K562 (cell line): ENCODE results near the gene TMED6. TPM values are rescaled to one million over a fixed set of nuclear protein-coding genes. Genes with fewer than 3 reads are reported as not detected.
A peak's percentile ranks its signal among the peaks of the same experiment; 100 is the strongest.

ENCODE experiments used
- ATAC-seq: fragments of 200-7000 bp; cut with Tn5 transposase; 3 replicates; pipeline ENCODE4 v1.9.1; 2020; ENCODE audit warnings: moderate library complexity
- BruUV-seq: library from RNA; stranded (reverse); fragments of 400-500 nt; replicated peaks from 2 replicates; lab custom pipeline; 2021; lab: Mats Ljungman, UMichigan
- CTCF ChIA-PET: fragments of 300-600 bp; formaldehyde crosslinking; extraction: SDS; loops from one replicate; lab custom pipeline; 2021; ENCODE audit warnings: low intra/inter-chr PET ratio; lab: Yijun Ruan, JAX
- POLR2A ChIA-PET: fragments of 300-600, 350-650 bp; sonication (Branson Sonifier 250); formaldehyde crosslinking; extraction: SDS; loops from one replicate; lab custom pipeline; 2021; ENCODE audit warnings: antibody characterized with exemption, inconsistent platforms; lab: Yijun Ruan, JAX
- DNase-seq, 4 experiments: peaks; one replicate each; pipeline versions ENCODE4 v3.0.0 to v3.0.0-alpha.2; 2011 to 2018; ENCODE audit warnings: low spot score in 3 of 4, mixed read lengths in 3 of 4; ENCODE audit errors: extremely low read depth in 1 of 4
- FAIRE-seq: peaks from 2 replicates; lab custom pipeline; 2011; peaks lifted over from hg19 to GRCh38; lab: Jason Lieb, UNC
- H2AFZ ChIP-seq: 2 replicates; pipeline ENCODE4 v1.6.0; 2011; ENCODE audit warnings: low read depth, low read length, control low read depth, inconsistent platforms
- H3K27ac ChIP-seq: fragments of 200-600 bp; 3 replicates; pipeline ENCODE4 v1.8.0; 2011; ENCODE audit warnings: low read depth, mild to moderate bottlenecking, control low read depth, inconsistent platforms, low read length, moderate library complexity, mixed read lengths; ENCODE audit errors: extremely low read depth
- H3K27me3 ChIP-seq, 2 experiments: fragments of 300-600 bp in 1 of 2; 2 replicates in 1 of 2; 3 replicates in 1 of 2; pipeline versions ENCODE4 v1.6.0 to v1.8.0; 2011; ENCODE audit warnings: inconsistent platforms in 2 of 2, low read length in 2 of 2, mild to moderate bottlenecking in 1 of 2, mixed read lengths in 1 of 2, moderate library complexity in 1 of 2; ENCODE audit not compliant: control insufficient read depth in 2 of 2, insufficient read depth in 2 of 2
- H3K36me3 ChIP-seq: fragments of 300-600 bp; 3 replicates; pipeline ENCODE4 v1.8.0; 2011; ENCODE audit warnings: mild to moderate bottlenecking, low read length, inconsistent platforms; ENCODE audit not compliant: control insufficient read depth, insufficient read depth
- H3K4me1 ChIP-seq, 2 experiments: fragments of 200-600 bp in 1 of 2; replicated peaks in 1 of 2; 2 replicates in 1 of 2; 3 replicates in 1 of 2; pipeline versions ENCODE4 v1.5.1 to v1.8.0; 2011; ENCODE audit warnings: inconsistent platforms in 2 of 2, low read length in 2 of 2, mild to moderate bottlenecking in 1 of 2, mixed read lengths in 1 of 2, moderate library complexity in 1 of 2; ENCODE audit not compliant: control insufficient read depth in 2 of 2, insufficient read depth in 2 of 2
- H3K4me2 ChIP-seq: 2 replicates; pipeline ENCODE4 v1.6.1; 2011; ENCODE audit warnings: low read length, control low read depth, inconsistent platforms, mixed read lengths; ENCODE audit not compliant: insufficient read depth
- H3K4me3 ChIP-seq: fragments of 200-600 bp; sonication (generic), shearing (Covaris generic); 2 replicates; pipeline ENCODE4 v1.5.1; 2016; ENCODE audit warnings: control low read depth, inconsistent platforms
- H3K79me2 ChIP-seq: fragments of 200-600 bp; 3 replicates; pipeline ENCODE4 v1.8.0; 2011; ENCODE audit warnings: low read length, inconsistent platforms; ENCODE audit not compliant: control insufficient read depth, insufficient read depth
- H3K9ac ChIP-seq, 2 experiments: 2 replicates each; pipeline versions ENCODE4 v1.6.0 to v1.6.1; 2011; ENCODE audit warnings: low read depth in 2 of 2, low read length in 2 of 2, control low read depth in 1 of 2, inconsistent platforms in 1 of 2, mild to moderate bottlenecking in 1 of 2, mixed read lengths in 1 of 2; ENCODE audit not compliant: insufficient read depth in 1 of 2
- H3K9me1 ChIP-seq: one replicate; pipeline ENCODE4 v1.6.0; 2011; ENCODE audit warnings: inconsistent platforms, mild to moderate bottlenecking, low read length, moderate library complexity; ENCODE audit not compliant: control insufficient read depth, insufficient read depth
- H3K9me3 ChIP-seq: replicated peaks from 2 replicates; pipeline ENCODE4 v1.5.1; 2011; ENCODE audit warnings: low read depth, low read length, inconsistent platforms; ENCODE audit not compliant: control insufficient read depth, insufficient read depth
- H4K20me1 ChIP-seq: replicated peaks from 2 replicates; pipeline ENCODE4 v1.6.1; 2011; ENCODE audit warnings: low read length, inconsistent platforms, mixed read lengths; ENCODE audit not compliant: control insufficient read depth, insufficient read depth
- FOXM1 ChIP-seq, 2 experiments: fragments of 450-650 bp in 1 of 2; sonication (generic) in 1 of 2; formaldehyde crosslinking in 1 of 2; IDR thresholded peaks; 2 replicates each; pipeline versions ENCODE4 v1.6.1 to v1.9.0; 2017 to 2022; ENCODE audit warnings: low read depth in 2 of 2, mild to moderate bottlenecking in 2 of 2, missing genetic modification reagents in 1 of 2, moderate library complexity in 1 of 2
- HLTF ChIP-seq: fragments of 450-650 bp; IDR thresholded peaks from 2 replicates; pipeline ENCODE4 v1.6.1; 2016
- NFATC3 ChIP-seq: fragments of 450-650 bp; IDR thresholded peaks from 2 replicates; pipeline ENCODE4 v1.6.1; 2017; ENCODE audit warnings: mild to moderate bottlenecking
- POLR2G ChIP-seq: fragments of 200-400 bp; formaldehyde crosslinking; IDR thresholded peaks from 2 replicates; pipeline ENCODE4 v1.6.1; 2017; ENCODE audit warnings: low read depth, mild to moderate bottlenecking, antibody characterized with exemption, low read length, moderate library complexity
- SAP30 ChIP-seq: fragments of 200-600 bp; sonication (generic); IDR thresholded peaks from 2 replicates; pipeline ENCODE4 v1.6.1; 2012; ENCODE audit warnings: borderline replicate concordance, low read depth, mild to moderate bottlenecking, moderate library complexity, low read length, control low read depth, inconsistent platforms; ENCODE audit not compliant: insufficient read depth, poor library complexity, severe bottlenecking
- TRIM24 ChIP-seq, 2 experiments: fragments of 450-650 bp; IDR thresholded peaks; 2 replicates each; pipeline ENCODE4 v1.6.1; 2016
- WGBS: fragments of 100-300 bp; shearing (Covaris generic); methylation state at CpG from one replicate; pipeline ENCODE4 v1.1.6; 2016; ENCODE audit warnings: low coverage, mixed read lengths; ENCODE audit not compliant: insufficient coverage; ENCODE audit errors: missing lambda C conversion rate; 5-methylcytosine and 5-hydroxymethylcytosine counted together
- in situ Hi-C: fragments of 300-500 bp; cut with MboI; formaldehyde crosslinking; loops from 4 replicates; pipeline ENCODE4 v1.15.0; 2018; ENCODE audit warnings: inconsistent platforms, mixed read lengths
- intact Hi-C: fragments of 100-400 bp; cut with micrococcal nuclease; formaldehyde crosslinking; loops from 2 replicates; pipeline ENCODE4 v1.14.2; 2022
- polyA plus RNA-seq, 8 experiments: library from polyadenylated mRNA; depleted of rRNA in 4 of 8; stranded (reverse) in 5 of 8; unstranded in 3 of 8; fragments of >200 nt; fragmentation: Nextera tagmentation in 2 of 8; fragmentation: Illumina TruSeq in 1 of 8; extraction: Ambion mirVana in 2 of 8; extraction: Trizol in 1 of 8; gene quantifications; 2 replicates each; pipeline versions ENCODE4 v1.2.1 to v1.2.3, GENCODE V29; 2011 to 2014; ENCODE audit warnings: inconsistent platforms in 1 of 8, missing spikeins in 1 of 8
- total RNA-seq, 7 experiments: library from RNA; depleted of rRNA in 6 of 7; stranded (reverse); fragments of >200 nt in 6 of 7; fragmentation: Illumina TruSeq in 2 of 7; extraction: Trizol in 2 of 7; gene quantifications; 2 replicates each; pipeline versions ENCODE4 v1.2.1 to v1.2.3, GENCODE V29; 2011 to 2021; ENCODE audit warnings: low replicate concordance in 1 of 7
- TF ChIP-seq, protein P1 (sequence below): fragments of 450-650 bp; IDR thresholded peaks from 2 replicates; pipeline ENCODE4 v1.6.1; 2016
- TF ChIP-seq, protein P2 (sequence below): fragments of 450-650 bp; formaldehyde crosslinking; IDR thresholded peaks from 2 replicates; pipeline ENCODE4 v1.4.0; 2020; ENCODE audit warnings: mild to moderate bottlenecking, mixed read lengths

TMED6 gene
- total and polyA plus RNA-seq, 9 of the 15 experiments (the other 6 are each of a cell fraction or from before 2014, with no cell fraction given) = 0.14 to 0.45 (median 0.25) TPM; not detected in 2

DNA sequence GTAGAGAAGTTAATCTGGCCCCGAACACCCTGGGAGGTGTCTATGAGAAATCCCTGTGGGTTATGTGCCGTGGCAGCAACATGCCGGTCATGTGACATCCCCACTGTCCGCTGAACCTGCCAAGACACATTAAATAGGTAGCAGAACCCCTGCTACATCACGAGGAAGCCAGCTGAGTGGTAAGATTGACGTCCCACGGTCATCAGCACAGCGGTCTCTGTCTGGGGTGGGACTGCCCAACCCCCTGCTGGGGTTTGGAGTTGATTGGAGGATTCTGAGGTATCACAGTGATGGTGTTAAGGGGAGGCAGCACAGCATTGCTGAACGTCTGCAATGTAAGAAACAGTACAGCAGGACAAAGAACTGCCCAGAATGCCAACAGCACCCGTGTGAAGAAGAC lies 2.0 kb downstream of the TMED6 start:
- H3K79me2 ChIP-seq = no peaks in the 10 kb centered on the region
- no TSS peak for BruUV-seq
- no peaks in the 10 kb centered on the region; a peak in 1 of 5 replicates for H3K4me1 ChIP-seq
- DNase-seq (no peak), FAIRE-seq (no peak), ATAC-seq (no peak)
- H3K9me1 ChIP-seq = no peaks in the 10 kb centered on the region
- no peak overlapping the region for H3K4me2 ChIP-seq
- 61% methylated on average over 10 of the region's 10 CpGs for WGBS
- ChIA-PET POLR2A (no interaction called here), CTCF (no interaction called here)
- H2AFZ ChIP-seq = no peak overlapping the region
- H3K36me3 ChIP-seq = peaks cover 7% of the 10 kb centered on the region; the same call in 1 of the 3 replicates
- no peaks in the 10 kb centered on the region for H3K9me3 ChIP-seq
- TF ChIP-seq NFATC3 (no peak), FOXM1 (IDR thresholded peaks at IDR 0.05; ENCODE audit: low read depth) (no peak), FOXM1 (CRISPR knock-in tag; IDR thresholded peaks at IDR 0.05; ENCODE audit: low read depth) (no peak), POLR2G (no peak), HLTF (no peak), SAP30 (no peak), TRIM24 (IDR thresholded peaks at IDR 0.05) (no peak)
- TF ChIP-seq, protein P1, sequence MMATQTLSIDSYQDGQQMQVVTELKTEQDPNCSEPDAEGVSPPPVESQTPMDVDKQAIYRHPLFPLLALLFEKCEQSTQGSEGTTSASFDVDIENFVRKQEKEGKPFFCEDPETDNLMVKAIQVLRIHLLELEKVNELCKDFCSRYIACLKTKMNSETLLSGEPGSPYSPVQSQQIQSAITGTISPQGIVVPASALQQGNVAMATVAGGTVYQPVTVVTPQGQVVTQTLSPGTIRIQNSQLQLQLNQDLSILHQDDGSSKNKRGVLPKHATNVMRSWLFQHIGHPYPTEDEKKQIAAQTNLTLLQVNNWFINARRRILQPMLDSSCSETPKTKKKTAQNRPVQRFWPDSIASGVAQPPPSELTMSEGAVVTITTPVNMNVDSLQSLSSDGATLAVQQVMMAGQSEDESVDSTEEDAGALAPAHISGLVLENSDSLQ = no peak
- TF ChIP-seq, protein P2, sequence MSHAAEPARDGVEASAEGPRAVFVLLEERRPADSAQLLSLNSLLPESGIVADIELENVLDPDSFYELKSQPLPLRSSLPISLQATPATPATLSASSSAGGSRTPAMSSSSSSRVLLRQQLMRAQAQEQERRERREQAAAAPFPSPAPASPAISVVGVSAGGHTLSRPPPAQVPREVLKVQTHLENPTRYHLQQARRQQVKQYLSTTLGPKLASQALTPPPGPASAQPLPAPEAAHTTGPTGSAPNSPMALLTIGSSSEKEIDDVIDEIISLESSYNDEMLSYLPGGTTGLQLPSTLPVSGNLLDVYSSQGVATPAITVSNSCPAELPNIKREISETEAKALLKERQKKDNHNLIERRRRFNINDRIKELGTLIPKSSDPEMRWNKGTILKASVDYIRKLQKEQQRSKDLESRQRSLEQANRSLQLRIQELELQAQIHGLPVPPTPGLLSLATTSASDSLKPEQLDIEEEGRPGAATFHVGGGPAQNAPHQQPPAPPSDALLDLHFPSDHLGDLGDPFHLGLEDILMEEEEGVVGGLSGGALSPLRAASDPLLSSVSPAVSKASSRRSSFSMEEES (CRISPR knock-in tag) = peak; percentile 21; the same call in 1 of the 2 replicates
- H3K27ac ChIP-seq = no peak overlapping the region
- H4K20me1 ChIP-seq = peaks cover 4% of the 10 kb centered on the region; the same call in 1 of the 2 replicates
- no peaks in the 10 kb centered on the region for H3K27me3 ChIP-seq
- H3K4me3 ChIP-seq = no peak overlapping the region
- in situ Hi-C loops = no loop called here
- H3K9ac ChIP-seq = no peak overlapping the region; a peak in 1 of 4 replicates
- intact Hi-C loops = no loop called here
